ENCODE measurements around the gene PAK1.

Gene PAK1

DNA sequence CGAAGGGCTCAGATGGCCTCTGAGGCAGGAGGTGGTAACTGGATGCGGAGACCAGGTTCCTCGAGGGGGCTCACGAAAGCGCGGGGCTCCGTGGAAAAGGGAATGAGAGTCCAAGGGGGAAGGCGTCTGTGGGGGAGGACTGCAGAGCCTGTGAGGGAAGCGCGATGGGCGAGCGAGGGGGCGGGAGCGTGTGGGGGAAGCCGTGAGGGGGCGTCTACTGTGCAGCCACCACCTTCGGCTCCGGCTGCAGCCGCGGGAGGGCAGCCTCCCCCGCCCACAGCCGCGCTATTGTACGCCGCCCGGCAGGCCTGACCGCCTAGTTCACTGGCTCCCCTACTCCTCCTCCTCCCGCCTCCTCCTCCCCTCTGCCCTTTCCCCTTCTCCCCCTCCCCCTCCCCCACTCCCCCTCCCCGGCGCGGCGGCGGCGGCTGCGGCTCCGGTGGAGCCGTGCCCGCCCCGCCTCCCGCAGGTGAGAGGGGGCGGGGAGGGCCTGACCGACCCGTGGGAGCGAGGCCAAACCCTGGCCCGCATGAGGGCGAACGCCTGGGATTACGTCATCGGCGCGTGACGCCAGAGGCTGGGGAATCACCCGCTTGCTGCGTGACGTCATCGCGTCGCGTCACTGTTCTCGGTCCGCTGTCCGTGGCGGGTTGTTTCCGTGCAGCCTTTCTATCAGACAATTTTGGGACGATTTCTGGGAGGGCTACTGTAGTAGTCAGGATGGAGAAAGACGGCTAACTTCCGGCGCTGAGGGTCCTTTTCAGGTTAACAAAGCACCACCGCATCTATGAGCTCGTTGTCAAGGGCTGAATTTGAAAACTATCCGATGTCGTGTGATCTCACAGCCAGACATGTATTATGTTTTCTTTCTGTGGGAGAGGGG, at the start of gene PAK1:
TSS of gene PAK1 (minus strand) at position 294 of the 883 bp plus-strand sequence. CDS start 81,574 bp downstream, outside the sequence.
- peak within 1 kb of the TSS; percentile 56 for H3K4me3 ChIP-seq (replicated peaks; ENCODE audit: low read depth, low read length)
- DNase-seq (ENCODE audit: low read depth) = peak; percentile 88
- TF ChIP-seq, protein P1, sequence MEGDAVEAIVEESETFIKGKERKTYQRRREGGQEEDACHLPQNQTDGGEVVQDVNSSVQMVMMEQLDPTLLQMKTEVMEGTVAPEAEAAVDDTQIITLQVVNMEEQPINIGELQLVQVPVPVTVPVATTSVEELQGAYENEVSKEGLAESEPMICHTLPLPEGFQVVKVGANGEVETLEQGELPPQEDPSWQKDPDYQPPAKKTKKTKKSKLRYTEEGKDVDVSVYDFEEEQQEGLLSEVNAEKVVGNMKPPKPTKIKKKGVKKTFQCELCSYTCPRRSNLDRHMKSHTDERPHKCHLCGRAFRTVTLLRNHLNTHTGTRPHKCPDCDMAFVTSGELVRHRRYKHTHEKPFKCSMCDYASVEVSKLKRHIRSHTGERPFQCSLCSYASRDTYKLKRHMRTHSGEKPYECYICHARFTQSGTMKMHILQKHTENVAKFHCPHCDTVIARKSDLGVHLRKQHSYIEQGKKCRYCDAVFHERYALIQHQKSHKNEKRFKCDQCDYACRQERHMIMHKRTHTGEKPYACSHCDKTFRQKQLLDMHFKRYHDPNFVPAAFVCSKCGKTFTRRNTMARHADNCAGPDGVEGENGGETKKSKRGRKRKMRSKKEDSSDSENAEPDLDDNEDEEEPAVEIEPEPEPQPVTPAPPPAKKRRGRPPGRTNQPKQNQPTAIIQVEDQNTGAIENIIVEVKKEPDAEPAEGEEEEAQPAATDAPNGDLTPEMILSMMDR (IDR thresholded peaks at IDR 0.05; ENCODE audit: low read length, missing control alignments) = no peak

DNA sequence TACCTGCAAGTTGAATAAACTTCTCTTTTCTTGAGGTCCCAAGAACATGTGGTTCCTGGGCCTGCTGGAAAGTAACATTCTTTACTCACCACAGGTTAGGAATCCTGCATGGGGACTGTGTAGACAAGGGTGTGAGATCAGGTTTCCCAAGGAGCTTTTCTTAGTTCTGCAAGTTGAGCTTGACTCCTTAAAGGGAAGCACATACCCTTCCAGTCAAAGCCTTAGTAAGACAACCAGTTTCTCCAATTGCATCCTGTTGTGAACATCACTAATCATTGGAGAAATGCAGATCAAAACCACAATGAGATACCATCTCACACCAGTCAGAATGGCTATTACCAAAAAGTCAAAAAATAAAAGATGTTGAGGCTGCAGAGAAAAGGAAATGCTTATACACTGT, 48.3 kb upstream of the PAK1 start:
- no peak for DNase-seq (ENCODE audit: low read depth)

DNA sequence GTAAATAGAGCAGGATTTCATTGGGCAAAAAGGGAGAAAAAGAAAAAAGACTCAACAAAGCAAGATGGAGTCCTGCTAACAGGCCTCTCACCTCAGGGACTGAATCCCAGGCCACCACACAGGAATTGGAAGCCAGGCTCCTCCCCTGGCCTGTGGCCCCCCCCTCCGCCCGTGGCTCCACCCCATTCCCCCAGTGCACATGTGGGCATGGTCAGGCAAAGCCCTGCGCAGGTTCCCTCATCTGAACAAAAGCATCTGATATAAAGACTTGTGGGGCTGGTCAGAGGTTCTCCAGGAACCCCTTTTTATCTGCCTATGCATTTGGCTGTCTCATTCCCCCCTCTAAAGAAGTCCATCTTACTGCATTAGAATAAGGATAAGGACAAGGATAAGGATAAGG, 46.0 kb upstream of the PAK1 start:
- H3K4me3 ChIP-seq (replicated peaks; ENCODE audit: low read depth, low read length) = no peak overlapping the region
- TF ChIP-seq, protein P1 (IDR thresholded peaks at IDR 0.05; ENCODE audit: low read length, missing control alignments) = no peak

More for the DNA sequence above, 48.3 kb upstream of the PAK1 start:
- TF ChIP-seq, protein P1 (IDR thresholded peaks at IDR 0.05; ENCODE audit: low read length, missing control alignments) = no peak
- H3K4me3 ChIP-seq (replicated peaks; ENCODE audit: low read depth, low read length) = no peak overlapping the region

DNA sequence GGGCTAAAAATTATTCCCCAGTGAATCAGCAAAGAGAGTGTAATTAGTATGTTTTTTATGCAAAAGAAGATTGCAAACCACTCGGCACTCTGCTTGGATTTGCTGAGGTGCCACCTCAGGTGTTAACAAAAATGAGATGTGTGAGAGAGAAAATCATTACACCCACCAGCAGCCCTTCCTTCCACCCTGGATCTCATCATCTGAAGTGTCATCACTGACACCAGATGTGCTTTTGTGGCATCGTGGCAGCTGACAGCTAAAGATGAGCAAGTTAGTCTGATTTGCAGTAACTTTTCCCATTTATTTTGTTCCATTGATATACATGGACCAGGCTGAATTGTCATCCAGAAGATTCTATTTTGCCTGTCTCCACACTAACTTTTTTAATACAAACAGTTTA, 44.6 kb upstream of the PAK1 start:
- DNase-seq (ENCODE audit: low read depth) = no peak
- TF ChIP-seq, protein P1 (IDR thresholded peaks at IDR 0.05; ENCODE audit: low read length, missing control alignments) = no peak
- H3K4me3 ChIP-seq (replicated peaks; ENCODE audit: low read depth, low read length) = no peak overlapping the region

More for the DNA sequence above, 46.0 kb upstream of the PAK1 start:
- DNase-seq (ENCODE audit: low read depth) = no peak

DNA sequence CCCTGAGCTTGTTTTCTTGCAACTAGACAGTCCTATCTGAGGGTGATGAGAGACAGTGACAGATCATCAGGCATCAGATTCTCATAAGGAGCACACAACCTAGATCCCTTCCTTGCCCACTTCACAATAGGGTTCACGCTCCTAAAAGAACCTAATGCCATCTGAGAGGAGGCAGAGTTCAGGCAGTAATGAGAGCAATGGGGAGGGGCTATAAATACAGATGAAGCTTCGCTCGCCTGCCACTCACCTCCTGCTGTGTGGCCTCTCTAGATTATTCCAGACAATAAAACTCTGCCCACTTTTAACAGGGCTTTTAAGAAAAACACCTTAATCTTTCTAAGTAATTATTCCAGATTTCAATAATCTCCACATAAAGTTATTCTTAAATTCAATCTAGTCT, 43.9 kb upstream of the PAK1 start:
- DNase-seq (ENCODE audit: low read depth) = no peak
- H3K4me3 ChIP-seq (replicated peaks; ENCODE audit: low read depth, low read length) = no peak overlapping the region
- TF ChIP-seq, protein P1 (IDR thresholded peaks at IDR 0.05; ENCODE audit: low read length, missing control alignments) = no peak

DNA sequence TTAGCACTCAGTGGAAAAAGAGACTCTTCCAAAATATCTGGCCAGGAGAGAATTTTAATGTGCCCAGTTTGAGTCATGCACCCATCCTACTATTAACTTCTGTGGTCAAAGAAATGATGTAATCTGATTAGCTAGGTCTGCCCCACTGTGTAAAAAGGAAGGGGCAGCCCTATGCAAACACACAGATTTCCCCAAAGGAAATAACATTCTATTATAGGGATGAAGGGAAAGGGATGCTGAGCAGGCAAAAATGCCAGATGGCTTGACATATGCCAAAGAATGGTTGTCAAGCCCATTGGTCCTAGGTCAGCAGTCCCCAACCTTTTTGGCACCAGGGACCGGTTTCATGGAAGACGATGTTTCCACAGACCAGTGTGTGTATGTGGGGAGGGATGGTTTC, 43.3 kb upstream of the PAK1 start:
- TF ChIP-seq, protein P1 (IDR thresholded peaks at IDR 0.05; ENCODE audit: low read length, missing control alignments) = no peak
- no peak for DNase-seq (ENCODE audit: low read depth)
- H3K4me3 ChIP-seq (replicated peaks; ENCODE audit: low read depth, low read length) = no peak overlapping the region
